ENCODE data around the gene GCNT4. TPM values are rescaled to one million over a fixed set of nuclear protein-coding genes. Genes with fewer than 3 reads are reported as not detected.

GCNT4 gene
- total RNA-seq, 1 experiment from 2014 or later: not detected

- no peaks in the 10 kb centered on the region for H3K9me2 ChIP-seq (replicated peaks; ENCODE audit: insufficient read depth, low read length)
- H2AFZ ChIP-seq (ENCODE audit: low read length): no peak overlapping the region
- H3K27ac ChIP-seq (ENCODE audit: low read length): no peak overlapping the region
- no peaks in the 10 kb centered on the region for H3K36me3 ChIP-seq (ENCODE audit: insufficient read depth, low read length)
- H3K4me3 ChIP-seq (ENCODE audit: low read length): no peak overlapping the region
- H3K27me3 ChIP-seq (ENCODE audit: low read length): no peaks in the 10 kb centered on the region
- H3K4me2 ChIP-seq (ENCODE audit: low read depth, low read length, poor library complexity, severe bottlenecking): no peak overlapping the region
- no peaks in the 10 kb centered on the region for H3K79me2 ChIP-seq (ENCODE audit: low read length)
- no peak overlapping the region for H3K9ac ChIP-seq (ENCODE audit: low read length)
- no peak for DNase-seq
- no peaks in the 10 kb centered on the region for H3K9me3 ChIP-seq (ENCODE audit: low read length)
- H3K4me1 ChIP-seq (ENCODE audit: low read length): no peaks in the 10 kb centered on the region
- no peaks in the 10 kb centered on the region for H4K20me1 ChIP-seq (ENCODE audit: insufficient read depth, low read depth, low read length)
These were observed 25.7 kb upstream of the GCNT4 start for GRCh38 chr5:75078027-75078426.

GRCh38 chr5:75072061-75072460 lies 19.7 kb upstream of the GCNT4 start:
- no peak overlapping the region for H3K9ac ChIP-seq (ENCODE audit: low read length)
- no peaks in the 10 kb centered on the region for H3K27me3 ChIP-seq (ENCODE audit: low read length)
- no peak overlapping the region for H2AFZ ChIP-seq (ENCODE audit: low read length)
- H3K9me2 ChIP-seq (replicated peaks; ENCODE audit: insufficient read depth, low read length): no peaks in the 10 kb centered on the region
- no peaks in the 10 kb centered on the region for H4K20me1 ChIP-seq (ENCODE audit: insufficient read depth, low read depth, low read length)
- H3K27ac ChIP-seq (ENCODE audit: low read length): no peak overlapping the region
- no peak for DNase-seq
- H3K36me3 ChIP-seq (ENCODE audit: insufficient read depth, low read length): no peaks in the 10 kb centered on the region
- H3K9me3 ChIP-seq (ENCODE audit: low read length): no peaks in the 10 kb centered on the region
- no peak overlapping the region for H3K4me2 ChIP-seq (ENCODE audit: low read depth, low read length, poor library complexity, severe bottlenecking)
- no peaks in the 10 kb centered on the region for H3K4me1 ChIP-seq (ENCODE audit: low read length)
- H3K79me2 ChIP-seq (ENCODE audit: low read length): no peaks in the 10 kb centered on the region
- H3K4me3 ChIP-seq (ENCODE audit: low read length): no peak overlapping the region

- Histone ChIP-seq H3K79me2 (ENCODE audit: low read length) (no peaks in the 10 kb centered on the region), H3K9me2 (replicated peaks; ENCODE audit: insufficient read depth, low read length) (no peaks in the 10 kb centered on the region), H3K9ac (ENCODE audit: low read length) (no peak overlapping the region), H4K20me1 (ENCODE audit: insufficient read depth, low read depth, low read length) (no peaks in the 10 kb centered on the region), H3K4me3 (ENCODE audit: low read length) (no peak overlapping the region), H3K9me3 (ENCODE audit: low read length) (no peaks in the 10 kb centered on the region), H3K36me3 (ENCODE audit: insufficient read depth, low read length) (no peaks in the 10 kb centered on the region), H3K27me3 (ENCODE audit: low read length) (no peaks in the 10 kb centered on the region), H3K4me1 (ENCODE audit: low read length) (no peaks in the 10 kb centered on the region), H2AFZ (ENCODE audit: low read length) (no peak overlapping the region), H3K27ac (ENCODE audit: low read length) (no peak overlapping the region), H3K4me2 (ENCODE audit: low read depth, low read length, poor library complexity, severe bottlenecking) (no peak overlapping the region)
- DNase-seq: no peak
These were observed 18.7 kb upstream of the GCNT4 start for GRCh38 chr5:75071100-75071499.

- Histone ChIP-seq H3K9me3 (ENCODE audit: low read length) (no peaks in the 10 kb centered on the region), H3K27me3 (ENCODE audit: low read length) (no peaks in the 10 kb centered on the region), H3K79me2 (ENCODE audit: low read length) (no peaks in the 10 kb centered on the region), H2AFZ (ENCODE audit: low read length) (no peak overlapping the region), H3K9ac (ENCODE audit: low read length) (no peak overlapping the region), H3K9me2 (replicated peaks; ENCODE audit: insufficient read depth, low read length) (no peaks in the 10 kb centered on the region), H3K4me3 (ENCODE audit: low read length) (no peak overlapping the region), H3K27ac (ENCODE audit: low read length) (no peak overlapping the region), H3K36me3 (ENCODE audit: insufficient read depth, low read length) (no peaks in the 10 kb centered on the region), H4K20me1 (ENCODE audit: insufficient read depth, low read depth, low read length) (no peaks in the 10 kb centered on the region), H3K4me1 (ENCODE audit: low read length) (no peaks in the 10 kb centered on the region), H3K4me2 (ENCODE audit: low read depth, low read length, poor library complexity, severe bottlenecking) (no peak overlapping the region)
- DNase-seq: no peak
These were observed 15.1 kb upstream of the GCNT4 start for GRCh38 chr5:75067434-75067833.

GRCh38 chr5:75062925-75063531 lies 10.7 kb upstream of the GCNT4 start:
- H3K9me2 ChIP-seq (replicated peaks; ENCODE audit: insufficient read depth, low read length): no peaks in the 10 kb centered on the region
- no peaks in the 10 kb centered on the region for H3K79me2 ChIP-seq (ENCODE audit: low read length)
- DNase-seq: no peak
- no peak overlapping the region for H3K4me3 ChIP-seq (ENCODE audit: low read length)
- no peaks in the 10 kb centered on the region for H3K4me1 ChIP-seq (ENCODE audit: low read length)
- no peak overlapping the region for H3K4me2 ChIP-seq (ENCODE audit: low read depth, low read length, poor library complexity, severe bottlenecking)
- H3K9ac ChIP-seq (ENCODE audit: low read length): no peak overlapping the region
- H3K27ac ChIP-seq (ENCODE audit: low read length): no peak overlapping the region
- H3K9me3 ChIP-seq (ENCODE audit: low read length): no peaks in the 10 kb centered on the region
- no peaks in the 10 kb centered on the region for H3K27me3 ChIP-seq (ENCODE audit: low read length)
- no peaks in the 10 kb centered on the region for H3K36me3 ChIP-seq (ENCODE audit: insufficient read depth, low read length)
- no peak overlapping the region for H2AFZ ChIP-seq (ENCODE audit: low read length)
- H4K20me1 ChIP-seq (ENCODE audit: insufficient read depth, low read depth, low read length): no peaks in the 10 kb centered on the region

GRCh38 chr5:75059912-75060545 lies 7.7 kb upstream of the GCNT4 start:
- no peaks in the 10 kb centered on the region for H3K36me3 ChIP-seq (ENCODE audit: insufficient read depth, low read length)
- no peak overlapping the region for H3K4me2 ChIP-seq (ENCODE audit: low read depth, low read length, poor library complexity, severe bottlenecking)
- no peaks in the 10 kb centered on the region for H4K20me1 ChIP-seq (ENCODE audit: insufficient read depth, low read depth, low read length)
- no peaks in the 10 kb centered on the region for H3K9me2 ChIP-seq (replicated peaks; ENCODE audit: insufficient read depth, low read length)
- no peak overlapping the region for H2AFZ ChIP-seq (ENCODE audit: low read length)
- no peak overlapping the region for H3K9ac ChIP-seq (ENCODE audit: low read length)
- no peaks in the 10 kb centered on the region for H3K9me3 ChIP-seq (ENCODE audit: low read length)
- no peaks in the 10 kb centered on the region for H3K27me3 ChIP-seq (ENCODE audit: low read length)
- no peaks in the 10 kb centered on the region for H3K4me1 ChIP-seq (ENCODE audit: low read length)
- no peak overlapping the region for H3K4me3 ChIP-seq (ENCODE audit: low read length)
- DNase-seq: no peak
- no peak overlapping the region for H3K27ac ChIP-seq (ENCODE audit: low read length)
- no peaks in the 10 kb centered on the region for H3K79me2 ChIP-seq (ENCODE audit: low read length)

- Histone ChIP-seq H3K9me3 (ENCODE audit: low read length) (no peaks in the 10 kb centered on the region), H3K4me2 (ENCODE audit: low read depth, low read length, poor library complexity, severe bottlenecking) (no peak overlapping the region), H3K9me2 (replicated peaks; ENCODE audit: insufficient read depth, low read length) (no peaks in the 10 kb centered on the region), H4K20me1 (ENCODE audit: insufficient read depth, low read depth, low read length) (no peaks in the 10 kb centered on the region), H3K36me3 (ENCODE audit: insufficient read depth, low read length) (no peaks in the 10 kb centered on the region), H3K79me2 (ENCODE audit: low read length) (no peaks in the 10 kb centered on the region), H2AFZ (ENCODE audit: low read length) (no peak overlapping the region), H3K4me1 (ENCODE audit: low read length) (no peaks in the 10 kb centered on the region), H3K27ac (ENCODE audit: low read length) (no peak overlapping the region), H3K4me3 (ENCODE audit: low read length) (no peak overlapping the region), H3K9ac (ENCODE audit: low read length) (no peak overlapping the region), H3K27me3 (ENCODE audit: low read length) (no peaks in the 10 kb centered on the region)
- no peak for DNase-seq
These were observed 6.7 kb upstream of the GCNT4 start for GRCh38 chr5:75058986-75059535.

GRCh38 chr5:75057561-75057960 lies 5.2 kb upstream of the GCNT4 start:
- Histone ChIP-seq H3K4me1 (ENCODE audit: low read length) (no peaks in the 10 kb centered on the region), H3K36me3 (ENCODE audit: insufficient read depth, low read length) (no peaks in the 10 kb centered on the region), H3K9me2 (replicated peaks; ENCODE audit: insufficient read depth, low read length) (no peaks in the 10 kb centered on the region), H3K79me2 (ENCODE audit: low read length) (no peaks in the 10 kb centered on the region), H4K20me1 (ENCODE audit: insufficient read depth, low read depth, low read length) (no peaks in the 10 kb centered on the region), H3K4me3 (ENCODE audit: low read length) (no peak overlapping the region), H3K27ac (ENCODE audit: low read length) (no peak overlapping the region), H3K27me3 (ENCODE audit: low read length) (no peaks in the 10 kb centered on the region), H3K9me3 (ENCODE audit: low read length) (no peaks in the 10 kb centered on the region), H3K4me2 (ENCODE audit: low read depth, low read length, poor library complexity, severe bottlenecking) (no peak overlapping the region), H3K9ac (ENCODE audit: low read length) (no peak overlapping the region), H2AFZ (ENCODE audit: low read length) (no peak overlapping the region)
- no peak for DNase-seq

Data from Karpas-422 (cell line).